Measurements from ENCODE around the gene AMT.

AMT gene

GRCh38 chr3:49387721-49388120 lies 34.6 kb downstream of the AMT start:
- FAIRE-seq: no peak

- no peak for FAIRE-seq
Measured at GRCh38 chr3:49386056-49386756, 36.1 kb downstream of the AMT start.

- no peak for FAIRE-seq
Measured at GRCh38 chr3:49385617-49386016, 36.7 kb downstream of the AMT start.

GRCh38 chr3:49383387-49383786 lies 38.9 kb downstream of the AMT start:
- no peak for FAIRE-seq

- FAIRE-seq: no peak
Measured at GRCh38 chr3:49378249-49378895, 43.9 kb downstream of the AMT start.

- FAIRE-seq: no peak
Measured at GRCh38 chr3:49377483-49377882, 44.8 kb downstream of the AMT start.

GRCh38 chr3:49371946-49372345 lies 50.3 kb downstream of the AMT start:
- no peak for FAIRE-seq

- no peak for FAIRE-seq
Measured at GRCh38 chr3:49370585-49371290, 51.5 kb downstream of the AMT start.

Measured in islet of Langerhans (tissue), 1 donor.